Left colon (tissue), 2 donors: Measurements from ENCODE around the gene RGP1. TPM values are rescaled to one million over a fixed set of nuclear protein-coding genes. Genes with fewer than 3 reads are reported as not detected.

ENCODE experiments used
- ATAC-seq: fragments of 200-7000 bp; cut with Tn5 transposase; one replicate; pipeline ENCODE4 v1.9.1; 2020; ENCODE audit warnings: mild to moderate bottlenecking, moderate library complexity
- DNase-seq, 2 donors: peaks; one replicate each; pipeline ENCODE4 v3.0.0-alpha.2; 2020
- intact Hi-C, 2 donors: fragments of 100-400 bp; cut with DNase I in 1 of 2; cut with micrococcal nuclease in 1 of 2; formaldehyde crosslinking; loops; one replicate each; pipeline versions ENCODE4 v1.11.2 to v1.14.0; 2022; cut with DNase I, micrococcal nuclease
- long read RNA-seq: library from polyadenylated mRNA; unstranded; transcript quantifications from one replicate; pipeline ENCODE4 v2.0.0, GENCODE V29; 2021
- total RNA-seq, 2 donors: library from RNA; stranded (reverse); fragmentation: NEBNext Ultra II Directional; extraction: Animal tissue kit (Norgen Biotek cat#: 25700); gene quantifications; one replicate each; pipeline ENCODE4 v1.2.1, GENCODE V29; 2021
- donor health status: DM: no; HTN: no; CAD: no.
- donor health status: DM: yes; HTN: yes; CAD: no.

RGP1 gene
- total RNA-seq, result 10 to 100 TPM; 54.8 to 56.3 TPM
- long read RNA-seq, full-length matches to known transcripts, result 1 of 22 reads
- long read RNA-seq, partial matches to known transcripts, result 3 of 22 reads
- long read RNA-seq, other reads (novel, unspliced or antisense), result 18 of 22 reads

DNA sequence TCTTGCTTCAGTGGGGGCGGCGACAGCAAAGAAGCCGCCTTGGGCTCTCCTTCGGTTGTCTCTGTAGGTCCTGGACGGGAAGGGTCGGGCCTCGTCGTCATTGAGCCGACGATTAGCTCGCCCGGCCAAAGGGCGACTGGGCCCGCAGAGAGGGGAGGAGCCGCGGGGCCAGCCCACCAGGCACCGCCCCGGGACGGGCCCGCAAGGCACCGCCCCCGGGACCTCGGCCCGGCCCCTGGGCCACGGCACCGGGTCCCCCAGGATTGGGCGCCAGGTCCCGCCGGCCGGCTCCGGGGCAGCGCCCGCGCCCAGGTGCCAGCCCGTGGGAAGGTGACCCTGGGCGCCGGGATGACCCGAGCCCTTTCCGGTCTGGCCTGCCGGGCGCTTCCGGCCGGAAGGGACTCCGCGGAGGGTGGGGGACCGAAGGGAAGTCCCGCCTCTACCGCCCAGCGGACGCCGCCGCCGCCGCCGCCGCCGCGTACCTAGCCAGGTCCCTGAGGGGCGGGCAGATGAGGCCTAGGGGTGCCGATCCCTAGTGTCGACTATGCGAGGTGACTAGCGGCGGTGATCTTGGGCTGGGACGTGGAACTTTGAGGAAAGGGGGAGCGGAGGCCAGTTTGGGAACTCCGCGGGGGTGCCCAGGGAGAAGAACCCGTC is at the start of gene RGP1, which contains the start of gene GBA2:
RGP1 (plus strand) TSS at position 430 of the 657 bp plus-strand sequence. CDS start 469 bp downstream, outside the sequence.
GBA2 (minus strand) TSS at position 371 of the 657 bp plus-strand sequence. CDS start 524 bp downstream, outside the sequence.
- DNase-seq (peak; percentile 89 to 91), ATAC-seq (peak; percentile 78)
- intact Hi-C loops, result no loop called here

GRCh38 chr9:35700031-35700430 is 49.1 kb upstream of the RGP1 start:
- intact Hi-C loops, result no loop called here
- DNase-seq (no peak), ATAC-seq (no peak)

DNA sequence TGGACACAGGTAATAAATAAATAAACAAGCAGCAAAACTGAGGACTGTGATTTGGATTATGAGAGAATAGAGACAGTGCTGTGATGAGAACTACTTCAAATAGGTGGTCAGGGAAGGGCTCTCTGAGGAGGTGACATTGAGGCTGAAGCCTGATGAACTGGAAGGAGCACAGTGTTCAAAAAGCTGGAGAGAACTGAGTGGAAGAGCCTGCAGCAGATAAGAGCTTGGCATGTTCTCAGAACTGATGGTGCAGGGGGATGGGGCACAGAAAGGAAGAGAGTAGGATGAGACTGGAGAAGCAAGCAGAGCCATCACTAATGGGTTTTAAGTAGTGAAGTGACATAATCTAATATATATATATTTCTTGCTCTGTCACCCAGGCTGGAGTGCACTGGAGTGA is 48.1 kb upstream of the RGP1 start:
- intact Hi-C loops, result no loop called here

DNA sequence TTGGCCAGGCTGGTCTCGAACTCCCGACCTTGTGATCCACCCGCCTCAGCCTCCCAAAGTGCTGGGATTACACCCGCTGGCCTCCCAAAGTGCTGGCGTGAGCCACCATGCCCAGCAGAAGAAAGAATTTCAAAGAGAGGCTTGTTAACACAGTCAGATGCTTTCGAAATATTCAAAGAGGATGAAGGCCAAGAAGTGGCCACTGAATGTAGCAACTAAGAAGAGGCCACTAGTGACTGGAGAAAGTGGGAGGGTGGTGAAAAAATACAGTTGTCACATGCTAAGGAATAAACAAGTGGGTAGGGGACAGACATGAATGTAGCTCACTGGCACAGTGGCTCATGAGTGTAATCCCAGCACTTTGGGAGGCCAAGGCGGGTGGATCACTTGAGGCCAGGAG is 46.4 kb upstream of the RGP1 start:
- ATAC-seq, result no peak
- intact Hi-C loops, result no loop called here
- no peak for DNase-seq

More for the DNA sequence above, 48.1 kb upstream of the RGP1 start:
- ATAC-seq (no peak), DNase-seq (no peak)

DNA sequence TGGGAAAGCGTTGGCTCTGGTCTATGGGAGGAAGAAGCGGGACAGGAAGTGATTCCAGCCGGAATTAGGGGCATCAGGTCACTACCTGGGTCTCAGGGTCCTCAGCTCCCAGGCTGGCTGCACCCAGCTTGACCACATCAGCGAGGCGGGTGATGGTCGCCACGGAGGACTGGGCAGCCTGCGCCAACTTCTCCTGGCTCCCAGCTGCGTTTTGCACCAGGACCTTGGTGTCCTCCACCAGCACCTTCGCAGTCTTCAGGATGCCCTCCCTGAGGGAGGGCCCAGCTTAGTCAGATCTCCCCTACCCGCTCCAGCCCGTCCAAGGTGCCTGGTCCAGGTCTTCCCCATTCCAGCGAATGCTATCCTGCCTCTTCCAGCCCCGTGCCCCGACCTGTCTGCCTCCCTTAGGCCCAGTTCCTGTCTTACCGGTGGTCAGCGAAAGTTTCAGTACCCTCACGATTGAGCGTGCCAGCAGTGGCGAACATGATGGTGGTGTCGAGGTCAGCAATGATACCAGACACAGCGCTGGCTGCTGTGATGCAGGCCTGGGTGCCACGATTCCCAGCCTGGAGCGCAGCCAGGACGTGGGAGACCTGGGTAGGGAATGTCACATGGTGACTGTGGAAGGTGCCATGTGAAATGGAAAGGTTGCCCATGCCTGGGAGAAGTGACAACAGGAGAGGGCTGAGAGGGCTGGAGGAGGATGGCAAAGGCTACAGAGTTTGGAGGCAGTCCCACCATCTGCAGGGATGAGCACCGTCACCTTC is 45.0 kb upstream of the RGP1 start:
- intact Hi-C loops, result no loop called here
- DNase-seq, result no peak
- ATAC-seq, result no peak

DNA sequence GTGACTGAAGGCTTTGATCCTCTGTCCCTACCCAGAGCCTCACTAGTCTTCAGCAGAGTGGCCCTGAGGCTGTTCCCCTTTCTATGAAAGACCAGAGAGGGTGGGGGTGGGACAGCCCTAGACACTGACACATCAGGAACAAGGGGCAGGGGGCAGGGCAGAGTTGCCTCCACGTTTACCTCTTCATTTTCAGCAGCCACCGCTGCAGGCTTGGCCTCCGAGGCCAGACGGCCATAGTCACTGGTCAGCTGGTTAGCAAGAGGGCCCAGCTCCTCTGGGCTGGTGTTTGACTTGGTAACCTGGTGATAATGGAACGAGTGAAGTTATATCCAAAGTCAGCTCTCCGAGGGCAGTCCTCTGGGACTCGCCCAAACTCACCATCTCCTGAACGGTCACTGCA is 43.7 kb upstream of the RGP1 start:
- intact Hi-C loops, result no loop called here
- DNase-seq (no peak), ATAC-seq (no peak)

- ATAC-seq (peak; percentile 6), DNase-seq (no peak)
- intact Hi-C loops, result no loop called here
Measured at GRCh38 chr9:35705836-35706430, 43.2 kb upstream of the RGP1 start.

GRCh38 chr9:35706951-35707350 is 42.1 kb upstream of the RGP1 start:
- intact Hi-C loops, result no loop called here
- DNase-seq (no peak), ATAC-seq (no peak)

GRCh38 chr9:35708146-35708545 is 40.9 kb upstream of the RGP1 start:
- no peak for DNase-seq
- intact Hi-C loops, result no loop called here
- no peak for ATAC-seq

DNA sequence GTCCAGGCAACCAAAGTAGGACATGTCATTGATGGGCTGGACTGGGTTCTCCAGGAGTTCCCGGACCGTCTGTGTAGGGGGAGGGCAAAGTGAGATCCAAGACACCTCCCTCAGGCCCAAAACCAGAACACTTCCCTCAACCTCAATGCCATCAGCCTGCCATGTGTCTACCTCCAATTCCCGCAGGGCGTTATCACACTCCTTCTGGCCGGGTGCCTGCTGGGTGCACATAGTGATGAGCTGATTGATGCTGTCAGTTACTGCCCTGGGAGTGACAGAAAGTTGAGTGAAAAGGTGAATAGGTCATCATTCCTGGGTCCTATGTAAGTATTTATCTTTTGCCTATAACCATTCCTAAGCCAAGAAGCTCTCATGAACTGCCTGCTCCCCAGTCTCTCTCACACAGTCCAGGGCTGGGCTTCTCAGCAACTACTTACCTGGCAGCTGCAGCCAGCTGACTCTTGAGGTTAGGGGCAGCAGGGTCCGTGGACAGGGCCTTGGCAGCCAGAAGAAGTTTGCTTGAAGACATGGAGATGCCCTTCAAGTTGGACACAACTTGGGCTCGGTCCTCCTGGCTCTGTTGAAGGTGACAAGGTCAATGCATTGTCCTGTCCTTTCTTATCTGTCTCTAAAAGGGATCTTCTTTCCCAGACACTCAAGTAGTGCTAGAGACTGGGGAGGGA is 38.1 kb upstream of the RGP1 start:
- DNase-seq, result no peak
- intact Hi-C loops, result no loop called here
- no peak for ATAC-seq

- DNase-seq (no peak), ATAC-seq (no peak)
- intact Hi-C loops, result no loop called here
Measured at GRCh38 chr9:35711501-35712428, 37.3 kb upstream of the RGP1 start.

- ATAC-seq, result no peak
- intact Hi-C loops, result no loop called here
- no peak for DNase-seq
Measured at GRCh38 chr9:35712762-35713400, 36.2 kb upstream of the RGP1 start.

- ATAC-seq, result no peak
- intact Hi-C loops, result no loop called here
- DNase-seq, result no peak
Measured at GRCh38 chr9:35713578-35713977, 35.5 kb upstream of the RGP1 start.

DNA sequence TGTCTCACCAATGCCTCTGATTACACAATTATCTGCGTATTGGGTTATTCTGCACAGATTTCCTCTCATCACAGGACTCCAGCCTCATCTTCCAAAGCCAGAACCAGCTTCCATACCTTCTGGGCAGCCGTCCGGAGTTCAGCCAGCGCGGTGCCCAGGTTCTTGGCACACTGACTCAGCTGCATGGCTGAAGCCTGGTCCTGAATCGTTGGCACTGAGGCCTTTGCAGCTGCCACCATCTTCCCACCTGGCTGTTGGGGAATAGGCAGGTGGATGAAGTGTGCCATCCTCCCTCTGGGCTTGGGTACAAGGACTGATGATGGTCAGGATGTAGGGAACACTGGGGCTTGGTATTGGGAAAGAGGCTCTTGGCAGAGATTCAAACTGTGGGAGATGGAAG is 35.0 kb upstream of the RGP1 start:
- DNase-seq (no peak), ATAC-seq (no peak)
- intact Hi-C loops, result no loop called here

DNA sequence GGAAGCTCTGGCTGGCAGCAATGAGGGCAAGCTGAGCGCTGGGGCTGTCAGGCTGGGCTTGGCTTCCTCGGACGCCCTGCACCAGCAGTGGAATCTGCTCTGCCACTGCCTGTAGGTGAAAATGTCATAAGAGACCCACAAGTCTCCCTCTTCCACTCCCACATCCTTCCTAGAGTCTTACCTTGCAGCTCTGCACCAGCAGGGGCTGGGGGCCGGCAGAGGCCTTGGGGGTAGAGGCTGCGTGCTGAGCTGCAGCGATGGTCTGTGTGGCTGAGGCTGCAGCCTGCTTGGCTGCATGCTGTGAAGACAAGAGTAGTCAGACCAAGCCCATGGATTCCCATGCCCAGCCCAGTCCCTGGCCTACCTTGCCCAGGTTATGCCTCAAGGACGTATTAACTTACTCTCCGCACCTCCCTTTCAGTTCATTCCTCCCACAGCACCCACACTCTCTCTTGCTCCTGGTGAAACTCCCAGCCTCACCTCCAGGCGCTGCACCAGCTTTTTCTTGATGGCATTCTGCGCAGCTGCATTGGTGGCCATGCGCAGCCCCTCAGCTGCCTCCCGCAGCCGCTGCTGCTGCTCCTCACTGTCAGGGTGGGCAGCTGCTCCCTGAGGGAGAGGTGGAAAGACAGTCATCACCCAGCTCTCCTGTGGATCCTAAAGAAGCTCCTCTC is 34.4 kb upstream of the RGP1 start:
- intact Hi-C loops, result no loop called here
- no peak for ATAC-seq
- no peak for DNase-seq

GRCh38 chr9:35716230-35716629 is 32.9 kb upstream of the RGP1 start:
- ATAC-seq (peak; percentile 34), DNase-seq (no peak)
- intact Hi-C loops, result no loop called here

GRCh38 chr9:35717132-35717870 is 31.8 kb upstream of the RGP1 start:
- DNase-seq (no peak), ATAC-seq (no peak)
- intact Hi-C loops, result no loop called here
